ENCODE results near the gene TSPAN11.
A peak's percentile ranks its signal among the peaks of the same experiment; 100 is the strongest.

The TSPAN11 gene

DNA sequence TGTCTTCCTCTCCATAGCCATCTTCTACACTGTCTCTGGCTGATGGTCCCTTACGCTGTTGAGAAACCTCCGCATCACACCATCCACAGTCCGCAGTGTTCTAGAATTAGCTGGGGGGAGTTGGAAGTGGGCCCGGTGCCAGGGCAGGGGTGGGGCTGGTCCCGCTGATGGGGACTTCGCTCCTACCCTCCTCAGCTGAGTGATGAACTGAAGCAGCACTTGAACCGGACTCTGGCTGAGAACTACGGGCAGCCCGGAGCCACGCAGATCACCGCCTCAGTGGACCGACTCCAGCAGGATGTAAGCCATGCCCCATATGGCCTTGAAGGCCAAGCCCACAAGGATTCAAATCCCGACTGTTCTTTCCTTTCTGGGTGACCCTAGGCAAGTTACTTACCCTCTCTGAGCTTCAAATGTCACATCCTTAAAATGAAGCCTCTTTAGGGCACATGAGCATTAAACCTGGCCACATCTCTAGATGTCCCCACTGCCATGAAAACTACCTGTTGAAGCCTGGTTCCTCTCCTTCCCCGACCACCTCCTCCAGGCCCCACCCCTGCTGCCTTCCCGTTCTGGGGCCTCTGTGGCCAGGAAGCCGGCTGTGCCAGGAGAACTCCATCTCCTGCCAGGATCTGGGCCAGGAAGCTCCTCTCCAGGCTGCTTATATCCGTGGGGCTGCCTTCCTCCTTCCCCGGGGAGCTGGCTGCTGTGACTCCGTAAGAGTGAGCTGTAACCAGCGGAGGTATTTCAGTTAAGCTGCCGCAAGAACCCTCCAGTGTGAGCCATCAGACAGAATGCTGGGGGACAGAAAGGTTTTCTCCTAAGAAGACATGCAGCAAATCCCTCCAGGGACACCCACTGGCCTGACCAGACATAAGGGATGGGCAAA, 53.1 kb downstream of the TSPAN11 start:
- peaks cover 0 to 6% of the 10 kb centered on the region in 2 donors for H3K27me3 ChIP-seq
- no peak overlapping the region for H3K4me3 ChIP-seq
- no peaks in the 10 kb centered on the region for H3K9me3 ChIP-seq
- intact Hi-C loops (cut with DNase I; ENCODE audit: low total_unique reads): no loop called here
- TF ChIP-seq, protein P1, sequence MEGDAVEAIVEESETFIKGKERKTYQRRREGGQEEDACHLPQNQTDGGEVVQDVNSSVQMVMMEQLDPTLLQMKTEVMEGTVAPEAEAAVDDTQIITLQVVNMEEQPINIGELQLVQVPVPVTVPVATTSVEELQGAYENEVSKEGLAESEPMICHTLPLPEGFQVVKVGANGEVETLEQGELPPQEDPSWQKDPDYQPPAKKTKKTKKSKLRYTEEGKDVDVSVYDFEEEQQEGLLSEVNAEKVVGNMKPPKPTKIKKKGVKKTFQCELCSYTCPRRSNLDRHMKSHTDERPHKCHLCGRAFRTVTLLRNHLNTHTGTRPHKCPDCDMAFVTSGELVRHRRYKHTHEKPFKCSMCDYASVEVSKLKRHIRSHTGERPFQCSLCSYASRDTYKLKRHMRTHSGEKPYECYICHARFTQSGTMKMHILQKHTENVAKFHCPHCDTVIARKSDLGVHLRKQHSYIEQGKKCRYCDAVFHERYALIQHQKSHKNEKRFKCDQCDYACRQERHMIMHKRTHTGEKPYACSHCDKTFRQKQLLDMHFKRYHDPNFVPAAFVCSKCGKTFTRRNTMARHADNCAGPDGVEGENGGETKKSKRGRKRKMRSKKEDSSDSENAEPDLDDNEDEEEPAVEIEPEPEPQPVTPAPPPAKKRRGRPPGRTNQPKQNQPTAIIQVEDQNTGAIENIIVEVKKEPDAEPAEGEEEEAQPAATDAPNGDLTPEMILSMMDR (IDR thresholded peaks at IDR 0.05): no peak
- no peak overlapping the region for H3K27ac ChIP-seq
- no peaks in the 10 kb centered on the region for H3K36me3 ChIP-seq
- DNase-seq: no peak
- no peaks in the 10 kb centered on the region for H3K4me1 ChIP-seq

- Histone ChIP-seq H3K4me3 (no peak overlapping the region), H3K27ac (no peak overlapping the region), H3K9me3 (no peaks in the 10 kb centered on the region), H3K27me3 (peaks cover 0 to 6% of the 10 kb centered on the region in 2 donors), H3K4me1 (no peaks in the 10 kb centered on the region), H3K36me3 (no peaks in the 10 kb centered on the region)
- no peak for DNase-seq
- TF ChIP-seq, protein P1 (IDR thresholded peaks at IDR 0.05): no peak
- intact Hi-C loops (cut with DNase I; ENCODE audit: low total_unique reads): no loop called here
These were observed 54.6 kb downstream of the TSPAN11 start for GRCh38 chr12:30980955-30981662.

DNA sequence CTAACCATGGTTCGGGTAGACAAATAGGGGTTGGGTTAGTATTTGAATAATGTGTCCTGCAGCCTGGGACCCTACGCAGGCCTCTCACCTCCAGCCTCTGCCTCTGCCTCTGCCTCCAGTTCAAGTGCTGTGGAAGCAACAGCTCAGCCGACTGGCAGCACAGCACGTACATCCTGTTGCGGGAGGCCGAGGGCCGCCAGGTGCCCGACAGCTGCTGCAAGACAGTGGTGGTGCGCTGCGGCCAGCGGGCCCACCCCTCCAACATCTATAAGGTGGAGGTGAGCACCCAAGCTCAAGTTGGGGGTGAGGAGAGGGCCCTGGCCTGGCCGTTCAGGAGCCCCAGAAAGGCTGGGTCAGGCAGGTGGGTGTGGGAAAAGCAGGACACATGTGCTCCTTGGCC, 55.9 kb downstream of the TSPAN11 start:
- TF ChIP-seq, protein P1 (IDR thresholded peaks at IDR 0.05): no peak
- Histone ChIP-seq H3K27ac (no peak overlapping the region), H3K4me1 (no peaks in the 10 kb centered on the region), H3K27me3 (peaks cover 0 to 6% of the 10 kb centered on the region in 2 donors), H3K4me3 (no peak overlapping the region), H3K36me3 (no peaks in the 10 kb centered on the region), H3K9me3 (no peaks in the 10 kb centered on the region)
- DNase-seq: no peak
- intact Hi-C loops (cut with DNase I; ENCODE audit: low total_unique reads): no loop called here

- no peak for DNase-seq
- Histone ChIP-seq H3K27me3 (no peaks in the 10 kb centered on the region), H3K4me1 (peaks cover 0 to 6% (median 0%) of the 10 kb centered on the region in 4 donors), H3K27ac (no peak overlapping the region), H3K36me3 (no peaks in the 10 kb centered on the region), H3K4me3 (no peak overlapping the region), H3K9me3 (no peaks in the 10 kb centered on the region)
- TF ChIP-seq, protein P1 (IDR thresholded peaks at IDR 0.05): peak; percentile 32 to 36
- intact Hi-C loops (cut with DNase I; ENCODE audit: low total_unique reads): no loop called here
These were observed 59.4 kb downstream of the TSPAN11 start for GRCh38 chr12:30985814-30986452.

DNA sequence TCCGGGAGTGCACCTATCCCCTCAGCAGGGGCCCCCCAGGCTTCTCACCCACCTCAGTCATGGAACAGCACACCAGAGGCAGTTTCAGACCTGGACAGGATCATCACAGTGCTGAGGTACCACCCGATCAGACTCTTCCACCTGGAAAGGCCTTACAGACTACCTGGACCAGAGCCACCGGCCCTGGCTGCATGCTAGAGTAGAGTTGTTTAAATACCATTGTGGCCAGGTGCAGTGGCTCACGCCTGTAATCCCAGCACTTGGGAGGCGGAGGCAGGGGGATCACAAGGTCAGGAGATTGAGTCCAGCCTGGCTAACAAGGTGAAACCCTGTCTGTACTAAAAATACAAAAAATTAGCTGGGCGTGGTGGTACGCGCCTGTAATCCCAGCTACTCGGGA, 61.5 kb downstream of the TSPAN11 start:
- intact Hi-C loops (cut with DNase I; ENCODE audit: low total_unique reads): no loop called here
- TF ChIP-seq, protein P1 (IDR thresholded peaks at IDR 0.05): no peak
- no peak for DNase-seq
- Histone ChIP-seq H3K27me3 (no peaks in the 10 kb centered on the region), H3K9me3 (no peaks in the 10 kb centered on the region), H3K36me3 (no peaks in the 10 kb centered on the region), H3K4me3 (no peak overlapping the region), H3K27ac (no peak overlapping the region), H3K4me1 (peaks cover 0 to 6% (median 0%) of the 10 kb centered on the region in 4 donors)
